HG03439 (cell line): ENCODE data around the gene OPN1SW.

ENCODE experiments used
- ATAC-seq: cut with Tn5 transposase; IDR thresholded peaks from one replicate; pipeline ENCODE4 v1.9.1; 2021; ENCODE audit warnings: mild to moderate bottlenecking, moderate library complexity; ENCODE audit not compliant: unreplicated experiment

OPN1SW gene

DNA sequence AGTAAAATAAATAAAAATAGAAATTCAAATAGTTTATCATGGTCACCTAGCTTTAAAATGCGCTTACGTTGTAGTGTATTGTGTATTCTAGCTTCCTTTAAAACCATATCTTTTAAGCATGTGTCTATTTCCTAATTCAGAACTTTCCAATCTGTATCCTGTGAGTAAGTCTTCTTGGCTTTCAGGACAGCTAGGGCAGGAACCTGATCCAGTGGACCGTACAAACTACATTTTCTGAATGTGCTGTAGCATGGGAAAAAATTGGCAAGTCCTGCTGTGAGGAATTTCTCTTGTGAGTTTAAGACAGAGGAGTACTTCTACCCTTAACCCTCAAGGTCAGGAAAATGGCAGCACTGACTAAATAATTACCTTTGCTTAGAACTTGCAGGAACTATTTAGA is 12.1 kb downstream of the OPN1SW start:
- no peak for ATAC-seq

DNA sequence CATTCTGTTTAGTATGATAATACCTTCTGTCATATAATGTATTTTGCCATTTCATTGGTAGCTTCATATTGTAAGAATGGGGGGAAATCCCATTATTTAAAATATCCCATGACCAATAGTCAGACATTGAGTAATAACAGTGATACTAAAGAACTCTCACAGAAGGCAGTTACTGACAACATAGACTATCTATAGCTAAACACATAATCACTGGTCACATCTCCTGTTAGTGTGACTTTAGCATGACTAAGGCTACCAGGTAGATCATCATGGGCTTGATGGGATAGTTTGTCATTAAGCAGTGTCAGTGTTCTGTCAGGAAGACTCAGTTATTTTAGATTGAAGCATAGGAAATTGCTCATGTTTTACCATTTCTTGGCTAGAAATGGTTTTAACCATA is 16.4 kb downstream of the OPN1SW start:
- no peak for ATAC-seq

DNA sequence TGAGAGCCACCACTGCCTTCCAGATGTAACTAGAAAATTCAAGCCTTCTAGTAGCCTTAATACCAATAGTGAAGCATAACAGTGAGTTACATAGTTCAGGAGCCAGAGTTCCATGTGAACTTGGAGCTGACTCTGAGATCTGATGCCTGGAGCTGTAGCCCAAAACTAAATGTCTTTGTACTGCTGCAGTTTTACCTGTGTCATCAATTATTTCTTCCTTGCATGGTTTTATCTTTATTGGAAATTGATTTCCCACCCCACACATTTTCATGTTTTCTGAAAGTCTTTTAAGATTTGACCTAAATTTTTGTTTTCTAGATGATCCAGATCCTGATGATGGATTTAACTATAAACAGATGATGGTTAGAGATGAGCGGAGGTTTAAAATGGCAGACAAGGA is 17.0 kb downstream of the OPN1SW start:
- ATAC-seq, result no peak

DNA sequence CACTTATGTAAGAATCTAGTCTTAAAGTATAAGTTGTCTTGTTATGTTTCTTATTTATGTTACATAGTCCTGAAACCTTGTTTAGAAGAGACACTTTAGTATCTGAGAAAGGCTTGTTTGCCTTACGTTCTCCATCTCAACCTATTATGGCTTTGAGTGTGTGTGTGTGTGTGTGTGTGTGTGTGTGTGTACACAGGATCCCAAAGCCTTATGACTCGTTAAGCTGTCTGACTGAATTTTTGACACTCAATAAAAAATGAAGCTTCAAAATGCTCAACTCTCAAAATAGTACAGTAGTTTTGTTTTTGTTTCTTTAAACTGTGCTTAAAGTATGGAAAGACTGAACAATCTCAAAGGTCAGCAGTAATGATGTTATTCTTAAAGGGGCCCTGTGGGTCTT is 18.4 kb downstream of the OPN1SW start:
- no peak for ATAC-seq

DNA sequence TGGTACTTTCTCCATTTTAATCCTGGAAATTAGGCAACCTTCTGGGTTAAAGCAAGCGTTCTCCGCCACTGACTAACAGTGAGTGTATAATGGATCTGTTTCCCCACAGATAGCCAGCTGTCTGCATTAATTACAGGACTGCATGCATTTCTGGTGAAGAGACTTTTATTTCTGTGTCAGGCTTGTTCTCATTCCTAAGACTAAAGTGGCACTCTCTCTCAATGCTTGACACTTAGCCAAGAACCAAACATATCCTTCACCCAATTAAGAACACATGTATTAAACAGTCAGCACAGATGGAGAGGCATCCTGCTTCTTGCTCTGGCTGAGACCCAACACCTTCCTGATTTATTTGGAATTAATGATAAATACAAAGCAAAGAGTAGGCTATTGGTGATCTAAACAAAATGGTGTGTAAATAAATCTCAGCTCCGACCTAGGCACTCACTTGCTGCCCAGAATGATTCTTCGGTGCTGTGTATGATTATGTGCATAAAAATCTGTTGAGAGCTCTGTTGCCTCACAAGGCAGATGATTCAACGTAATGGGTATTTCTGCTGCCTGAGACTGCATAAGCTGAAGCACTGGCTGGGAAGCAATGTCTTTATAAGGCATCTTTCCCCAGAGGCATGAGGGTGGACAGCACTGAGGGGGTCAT is 19.6 kb downstream of the OPN1SW start:
- ATAC-seq, result no peak

DNA sequence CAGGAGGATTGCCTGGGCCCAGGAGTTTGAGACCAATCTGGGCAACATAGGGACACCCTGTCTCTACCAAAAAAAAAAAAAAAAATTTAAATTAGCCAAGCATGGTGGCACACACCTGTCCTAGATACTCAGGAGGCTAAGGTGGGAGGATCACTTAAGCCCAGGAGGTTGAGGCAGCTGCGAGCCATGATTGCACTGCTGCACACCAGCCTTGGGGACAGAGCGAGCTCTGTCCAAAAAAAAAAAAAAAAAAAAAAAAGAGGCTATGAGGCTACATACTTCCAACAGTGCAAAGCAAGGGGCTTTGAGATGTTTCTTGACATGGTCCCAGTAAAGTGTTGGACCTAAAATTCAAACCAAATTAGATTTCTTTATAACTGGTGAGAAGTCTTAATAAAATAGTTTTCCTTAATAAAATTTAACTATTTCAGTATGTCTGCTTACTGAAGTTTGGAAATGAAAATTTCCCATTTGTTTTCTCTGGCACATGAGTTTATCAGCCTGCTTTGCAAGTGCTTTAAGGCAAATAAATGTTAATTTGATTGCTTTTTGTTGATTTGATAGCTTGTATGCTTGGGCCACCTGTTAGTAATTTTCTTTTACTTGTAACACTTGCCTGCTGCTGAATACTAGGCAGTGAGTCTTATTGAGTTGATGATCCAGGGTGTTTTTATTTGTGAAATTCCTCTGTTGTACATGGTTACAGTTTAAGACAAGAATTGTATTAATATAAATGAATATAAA is 20.3 kb downstream of the OPN1SW start:
- ATAC-seq, result no peak

DNA sequence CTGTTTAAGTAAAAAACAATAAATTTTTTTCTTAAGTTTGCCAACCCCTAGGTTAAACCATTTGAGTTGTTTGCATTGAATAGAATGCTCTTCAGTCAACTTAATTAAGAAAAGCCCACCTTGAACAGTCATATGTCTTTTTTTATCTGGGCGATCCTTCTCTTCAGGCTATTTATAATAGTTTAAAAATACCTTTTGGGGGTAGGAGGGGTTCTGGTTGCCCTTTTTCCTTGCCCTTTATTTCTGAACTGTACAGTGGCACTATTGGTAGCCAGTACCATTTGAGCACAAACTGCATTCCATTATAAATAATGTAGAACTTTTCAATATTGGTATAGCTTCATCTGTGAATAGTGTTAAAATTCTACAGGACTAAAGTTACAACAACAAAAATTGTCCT is 23.3 kb downstream of the OPN1SW start:
- ATAC-seq, result no peak

DNA sequence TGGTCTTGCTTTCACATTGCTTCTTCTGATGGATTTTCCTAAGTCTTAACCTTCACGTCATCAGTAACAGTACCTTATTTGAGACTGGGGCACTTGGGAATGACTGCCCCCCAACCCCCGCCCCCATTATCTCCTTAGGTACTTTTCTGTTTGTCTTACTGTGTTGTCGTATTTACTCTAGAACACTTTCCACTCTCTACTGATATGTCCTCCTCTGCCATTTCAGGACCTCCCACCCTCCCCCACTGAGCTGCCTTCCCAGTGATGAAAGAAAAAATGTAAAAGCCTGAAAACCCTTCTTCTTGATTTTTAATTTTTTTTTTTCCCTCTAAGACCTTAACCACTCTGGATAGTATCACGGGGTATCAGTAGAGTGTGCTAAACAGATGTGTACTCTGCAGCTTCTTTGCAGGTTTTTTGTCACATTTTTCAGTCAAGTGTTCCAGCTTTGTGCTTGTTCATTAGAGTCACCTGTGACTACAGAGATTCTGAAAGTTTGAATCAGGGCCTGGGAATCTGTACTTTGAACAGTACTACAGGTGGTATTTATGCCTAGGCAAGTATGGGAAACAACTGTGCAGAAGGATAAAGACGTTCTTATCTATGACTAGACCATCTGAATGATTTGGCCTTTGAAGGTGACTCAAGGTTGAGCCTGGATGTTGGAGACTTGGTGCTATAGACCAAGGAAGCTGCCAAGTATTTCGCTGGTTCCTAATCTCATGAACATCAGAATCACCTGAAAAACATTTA is 28.1 kb downstream of the OPN1SW start:
- ATAC-seq, result no peak

DNA sequence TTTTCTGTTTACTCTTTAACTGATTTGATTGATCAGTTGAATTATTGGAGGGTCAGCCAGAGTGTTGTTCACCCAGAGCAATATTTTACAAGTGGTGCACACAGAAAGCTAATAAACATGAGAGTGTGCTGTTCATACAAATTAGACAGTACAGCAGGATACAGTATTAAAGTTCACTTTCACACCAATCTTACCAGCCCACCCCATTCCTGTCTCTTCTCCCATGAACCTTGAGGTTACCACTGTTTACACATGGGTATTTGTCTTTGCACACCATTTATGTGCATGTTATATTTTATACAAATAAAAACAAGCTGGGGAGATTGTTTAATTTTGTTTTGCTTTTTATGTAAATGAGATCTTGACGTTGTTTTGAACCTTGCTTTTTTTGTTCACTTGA is 29.9 kb downstream of the OPN1SW start:
- no peak for ATAC-seq

DNA sequence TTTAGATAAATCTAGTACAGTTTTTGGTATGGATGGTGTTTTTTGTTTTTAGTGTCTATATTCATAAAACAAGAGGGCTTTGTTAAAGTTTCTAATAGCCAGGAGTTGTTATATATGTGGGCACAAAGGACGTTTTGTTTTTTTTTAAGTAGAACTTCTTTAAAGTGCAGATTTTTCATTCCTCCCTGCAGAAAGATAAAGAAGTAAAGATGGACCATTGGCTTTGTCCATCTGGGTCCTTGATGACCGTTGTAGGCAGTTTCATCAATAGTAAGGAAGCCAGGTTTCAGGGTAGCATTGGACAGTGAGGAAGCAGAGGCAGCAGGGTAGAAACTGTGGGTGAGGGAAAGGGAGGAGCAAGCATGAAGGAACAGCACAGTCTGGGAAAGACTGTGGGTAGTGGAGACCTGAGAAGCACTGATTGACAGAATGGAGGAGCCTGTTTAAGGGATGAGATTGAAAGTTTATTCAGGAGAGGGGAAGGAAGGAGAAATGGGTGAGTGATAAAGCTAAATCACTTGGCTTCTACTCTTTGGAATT is 31.2 kb downstream of the OPN1SW start:
- no peak for ATAC-seq

DNA sequence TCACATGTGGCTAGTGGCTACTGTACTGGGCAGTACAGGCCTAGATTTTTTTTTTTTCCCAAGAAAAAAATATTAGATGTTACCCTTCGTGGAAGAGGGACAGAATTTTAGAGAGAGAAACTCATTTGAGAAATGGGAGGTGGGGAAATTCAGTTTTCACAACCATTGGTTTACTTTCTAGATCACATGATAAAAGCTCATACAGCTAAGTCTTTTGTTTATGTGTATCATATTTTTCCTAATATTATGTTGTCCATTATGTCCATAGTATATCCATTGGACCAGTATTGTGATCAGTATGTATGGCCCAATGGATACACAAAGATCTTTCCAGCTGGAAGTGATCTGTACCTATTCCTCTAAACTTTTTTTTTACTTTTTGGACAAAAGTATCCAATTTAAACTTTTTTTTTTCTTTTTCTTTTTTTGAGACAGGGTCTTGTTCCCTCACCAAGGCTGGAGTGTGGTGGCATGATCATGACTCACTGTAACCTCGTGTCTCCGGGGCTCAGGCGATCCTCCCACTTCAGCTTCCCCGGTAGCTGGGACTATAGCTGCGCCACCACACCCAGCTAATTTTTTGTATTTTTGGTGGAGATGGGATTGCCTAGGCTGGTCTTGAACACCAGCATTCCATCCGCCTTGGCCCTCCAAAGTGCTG is 32.4 kb downstream of the OPN1SW start:
- ATAC-seq, result no peak

DNA sequence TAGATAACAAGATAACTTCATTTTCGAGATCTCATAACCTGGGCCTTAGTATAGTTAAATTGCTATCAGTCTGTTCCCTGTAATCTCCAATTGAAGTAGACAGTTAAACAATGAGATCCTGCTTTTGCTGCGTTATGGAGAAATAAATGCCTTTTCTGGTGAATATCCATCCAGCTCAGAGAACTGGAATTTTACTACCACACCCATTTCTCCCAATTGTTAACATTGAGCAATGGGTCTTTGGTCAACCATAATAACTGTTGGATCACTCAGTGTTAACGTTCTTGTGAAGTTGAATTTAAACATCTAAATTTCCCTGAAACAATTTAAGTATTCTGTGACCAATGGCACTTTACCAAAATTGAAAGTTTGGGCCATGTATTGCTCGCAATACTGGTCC is 33.4 kb downstream of the OPN1SW start:
- no peak for ATAC-seq

DNA sequence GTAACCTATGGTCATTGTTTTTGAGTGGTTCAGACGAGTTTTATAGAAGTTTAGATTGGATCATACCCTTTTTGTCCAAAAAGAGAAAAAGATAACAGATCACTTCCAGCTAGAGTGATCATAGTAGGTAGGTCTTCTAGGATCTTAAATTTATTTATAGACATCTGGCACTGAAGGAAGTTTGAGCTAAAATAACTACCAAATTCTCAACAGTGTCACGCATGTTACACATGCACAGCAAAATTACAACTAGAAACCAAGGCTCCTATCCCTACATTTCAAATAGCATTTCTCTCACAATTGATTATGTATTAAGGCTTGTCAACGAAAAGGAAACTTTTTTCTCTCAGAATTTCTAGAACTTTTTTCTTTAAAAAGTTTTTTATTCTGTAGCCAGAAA is 34.1 kb downstream of the OPN1SW start:
- no peak for ATAC-seq

DNA sequence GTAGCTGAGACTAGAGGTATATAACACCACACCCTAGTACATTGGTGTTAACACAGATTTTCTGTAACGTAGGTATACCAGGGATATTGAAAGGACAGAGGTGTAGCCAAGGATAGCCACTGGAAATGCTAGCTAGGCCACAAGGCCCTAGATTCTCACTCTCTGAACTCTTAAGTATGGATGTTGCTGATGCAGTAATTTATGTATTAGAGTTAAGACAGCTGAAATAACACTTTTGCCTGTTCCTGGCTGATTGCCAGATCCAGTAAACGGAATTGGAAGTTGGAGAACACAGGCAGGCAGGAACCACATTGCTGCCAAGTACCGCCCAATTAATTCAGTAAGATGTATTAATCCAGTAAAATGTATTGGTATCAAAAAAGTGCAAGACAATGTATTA is 34.6 kb downstream of the OPN1SW start:
- ATAC-seq, result no peak

DNA sequence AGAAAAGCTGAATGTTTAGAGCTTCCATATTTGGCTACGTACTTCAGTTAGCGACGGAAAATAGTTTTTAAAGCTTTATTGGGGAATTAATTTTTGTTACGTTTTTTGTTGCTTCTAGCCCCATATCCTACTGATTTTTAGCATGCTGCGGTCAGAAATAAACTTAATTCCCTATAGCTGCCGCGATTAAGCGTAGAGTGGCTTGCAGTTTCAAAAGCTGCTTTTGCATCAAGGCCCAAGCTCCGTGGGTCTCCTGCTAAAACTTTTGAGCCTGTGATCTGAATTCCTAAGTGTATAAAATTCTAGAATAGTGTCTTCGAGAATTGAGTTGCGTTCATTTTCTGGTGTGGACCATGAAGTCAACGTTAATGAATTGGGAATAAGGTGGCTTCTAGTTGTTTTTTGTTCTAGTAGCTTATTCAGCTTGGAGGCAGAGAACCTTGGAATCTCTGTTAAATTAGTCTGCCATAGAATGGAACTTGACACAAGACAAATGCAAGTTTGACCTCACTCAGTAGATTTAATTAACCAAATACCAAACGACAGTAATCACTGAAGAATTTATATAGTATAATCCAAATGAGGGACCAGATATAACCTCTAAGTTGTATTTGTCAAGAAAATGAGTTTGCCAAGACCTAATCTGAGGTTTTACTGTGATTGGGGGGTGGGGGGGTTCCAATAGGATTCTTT is 35.5 kb downstream of the OPN1SW start:
- ATAC-seq, result no peak

DNA sequence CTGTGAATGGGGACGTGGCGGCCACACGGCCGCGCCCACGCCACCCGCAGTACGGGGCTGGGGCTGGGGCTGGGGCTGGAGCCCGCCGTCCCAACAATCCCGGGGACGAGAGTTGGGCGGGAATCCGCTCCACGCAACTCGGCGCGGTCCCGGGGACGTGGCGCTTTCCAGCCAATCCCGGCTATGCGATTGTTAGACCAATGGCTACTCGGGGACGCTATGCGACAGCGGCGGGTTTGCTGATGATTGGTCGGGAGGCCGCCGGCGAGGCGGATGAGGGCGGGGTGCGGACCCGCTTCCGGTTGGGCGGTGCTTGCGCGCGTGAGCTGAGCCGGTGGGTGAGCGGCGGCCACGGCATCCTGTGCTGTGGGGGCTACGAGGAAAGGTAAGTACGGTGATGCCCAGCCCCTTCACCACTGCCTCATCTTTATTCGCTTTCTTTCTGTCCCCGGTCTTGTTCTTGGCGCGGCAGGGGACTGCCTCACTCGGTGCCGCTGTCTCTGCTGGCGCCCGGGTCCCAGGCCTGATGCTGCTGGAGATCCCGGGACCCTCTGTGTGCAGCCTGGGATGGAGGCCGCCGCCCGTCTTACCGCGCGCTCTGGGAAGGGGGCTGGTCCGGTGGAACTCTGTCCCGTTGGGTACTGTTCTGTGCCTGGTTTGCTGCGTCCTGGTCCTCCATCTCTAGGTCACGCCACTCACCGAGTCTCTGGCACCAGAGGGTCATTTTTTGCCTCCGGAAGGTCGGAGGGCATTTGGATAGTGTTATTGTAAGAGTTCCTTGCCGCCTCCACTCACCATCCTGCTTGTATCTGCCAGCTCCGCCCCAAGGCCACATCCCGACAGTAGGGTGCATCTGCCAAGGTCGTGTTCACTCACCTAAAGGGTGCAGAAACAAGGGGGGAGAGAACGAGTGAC is 36.3 kb downstream of the OPN1SW start, which contains the start of gene CALU:
Gene CALU (plus strand): TSS at position 312 of the 915 bp plus-strand sequence. CDS start 9,225 bp downstream, outside the sequence.
- ATAC-seq, result peak; percentile 97

DNA sequence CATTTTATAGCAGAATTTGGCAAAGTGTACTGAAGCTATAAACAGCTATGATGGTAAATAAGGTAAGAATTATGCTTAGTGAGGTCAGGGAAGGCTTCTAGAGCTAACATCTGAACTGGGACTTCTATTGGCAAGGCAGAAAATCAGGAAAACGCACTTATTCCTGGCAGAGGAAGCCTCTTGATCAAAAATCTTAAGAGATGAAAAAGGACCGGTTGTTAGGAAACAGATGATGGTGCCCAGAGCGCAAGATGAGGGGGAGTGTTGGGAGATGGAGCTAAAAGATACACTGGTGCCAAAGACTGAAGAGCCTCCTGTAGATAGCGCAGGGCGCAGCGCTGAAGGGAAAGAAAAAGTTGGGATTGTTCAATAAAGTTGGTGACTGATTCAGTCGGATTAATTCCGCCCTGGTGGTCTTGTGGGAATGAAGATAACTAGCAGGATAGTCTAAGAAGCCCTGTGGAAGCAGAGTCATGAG is 37.0 kb downstream of the OPN1SW start:
- ATAC-seq, result peak; percentile 10

DNA sequence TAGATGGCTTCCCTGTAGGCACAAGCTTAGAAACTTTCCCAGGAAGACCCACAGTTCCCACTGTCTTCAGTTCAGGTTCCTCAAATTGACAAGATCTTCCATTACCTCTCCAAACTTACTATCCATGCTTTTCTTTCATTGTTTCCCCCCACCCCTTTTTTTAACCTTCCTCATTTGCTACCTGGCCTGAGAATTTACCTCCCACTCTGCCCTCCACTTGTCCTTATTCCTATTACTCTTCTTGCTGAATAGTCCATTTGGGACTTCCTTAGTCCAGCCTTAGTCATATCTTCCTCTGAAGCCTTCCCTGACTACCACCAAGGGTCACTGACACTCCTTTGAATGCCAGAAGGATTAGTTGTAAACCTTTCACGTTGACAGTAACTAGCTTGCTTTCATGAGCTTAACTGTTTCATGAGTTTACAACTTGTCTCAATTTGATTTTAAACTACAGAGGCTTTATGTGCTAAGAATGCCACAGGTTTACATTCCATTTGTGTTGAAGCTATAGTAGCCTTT is 37.7 kb downstream of the OPN1SW start:
- no peak for ATAC-seq

DNA sequence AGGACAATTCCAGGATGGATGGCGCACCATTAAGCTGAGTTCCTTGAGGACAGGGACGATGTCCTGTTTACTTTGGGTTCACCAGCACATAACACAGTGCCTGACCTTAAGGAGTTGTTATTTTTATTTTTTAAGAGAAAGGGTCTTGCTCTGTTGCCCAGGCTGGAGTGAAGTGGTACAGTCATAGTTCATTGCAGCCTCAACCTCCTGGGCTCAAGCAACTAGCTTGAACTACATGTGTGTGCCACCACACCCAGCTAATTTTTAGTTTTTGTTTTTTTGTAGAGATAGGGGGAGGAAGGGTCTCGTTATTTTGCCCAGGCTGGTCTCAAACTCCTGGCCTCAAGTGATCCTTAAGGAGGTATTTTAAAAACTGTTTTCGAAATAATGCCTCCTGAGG is 38.2 kb downstream of the OPN1SW start:
- no peak for ATAC-seq
